IMR-90 (cell line): ENCODE data around the gene CACNG5. TPM values are rescaled to one million over a fixed set of nuclear protein-coding genes. Genes with fewer than 3 reads are reported as not detected.

Experiments used
- ATAC-seq: fragments of 200-7000 bp; cut with Tn5 transposase; 2 replicates; pipeline ENCODE4 v1.9.1; 2020; ENCODE audit warnings: low read depth, mild to moderate bottlenecking, moderate library complexity
- BruUV-seq: library from RNA; stranded (reverse); fragments of 400-500 nt; replicated peaks from 2 replicates; lab custom pipeline; 2021; lab: Mats Ljungman, UMichigan
- CTCF ChIA-PET: fragments of 300-600 bp; formaldehyde crosslinking; extraction: SDS; loops from one replicate; lab custom pipeline; 2021; ENCODE audit warnings: antibody characterized with exemption; lab: Yijun Ruan, JAX
- POLR2A ChIA-PET: fragments of 300-600 bp; sonication (Branson Sonifier 250); formaldehyde crosslinking; loops from one replicate; lab custom pipeline; 2022; ENCODE audit warnings: antibody characterized with exemption; ENCODE audit not compliant: unreplicated experiment; lab: Charles Lee
- DNase-seq: peaks from one replicate; pipeline ENCODE4 v3.0.0; 2013
- H2AFZ ChIP-seq: replicated peaks from 2 replicates; pipeline ENCODE3; 2013; ENCODE audit warnings: low read length, mild to moderate bottlenecking; ENCODE audit not compliant: poor library complexity
- H2AK5ac ChIP-seq: 2 replicates; pipeline ENCODE4 v1.6.1; 2013; ENCODE audit warnings: low read depth, low read length, inconsistent platforms
- H2AK9ac ChIP-seq: replicated peaks from 2 replicates; pipeline ENCODE3; 2013; ENCODE audit warnings: mild to moderate bottlenecking, low read depth, low read length, moderate library complexity; ENCODE audit not compliant: poor library complexity
- H2BK120ac ChIP-seq: 2 replicates; pipeline ENCODE4 v1.6.1; 2013; ENCODE audit warnings: low read depth, low read length, inconsistent platforms
- H2BK15ac ChIP-seq: 3 replicates; pipeline ENCODE4 v1.6.1; 2013; ENCODE audit warnings: low read depth, low read length, inconsistent platforms
- H2BK20ac ChIP-seq: 2 replicates; pipeline ENCODE4 v1.6.1; 2013; ENCODE audit warnings: low read depth, mild to moderate bottlenecking, inconsistent platforms, low read length, moderate library complexity
- H2BK5ac ChIP-seq: 2 replicates; pipeline ENCODE4 v1.6.1; 2013; ENCODE audit warnings: mild to moderate bottlenecking, low read depth, low read length, inconsistent platforms; ENCODE audit not compliant: poor library complexity, severe bottlenecking
- H3K14ac ChIP-seq: replicated peaks from 2 replicates; pipeline ENCODE4 v1.6.1; 2013; ENCODE audit warnings: low read depth, low read length, inconsistent platforms
- H3K18ac ChIP-seq: 2 replicates; pipeline ENCODE4 v1.6.1; 2013; ENCODE audit warnings: low read depth, low read length, control low read depth
- H3K23ac ChIP-seq: 2 replicates; pipeline ENCODE4 v1.6.1; 2013; ENCODE audit warnings: low read depth, low read length, inconsistent platforms
- H3K27ac ChIP-seq: 2 replicates; pipeline ENCODE4 v1.5.1; 2013; ENCODE audit warnings: mild to moderate bottlenecking, control low read depth, low read length; ENCODE audit not compliant: insufficient read depth
- H3K27me3 ChIP-seq: 2 replicates; pipeline ENCODE4 v1.6.1; 2013; ENCODE audit warnings: low read length; ENCODE audit not compliant: control insufficient read depth, insufficient read depth
- H3K36me3 ChIP-seq: 2 replicates; pipeline ENCODE4 v1.6.1; 2013; ENCODE audit warnings: low read length, mixed read lengths; ENCODE audit not compliant: control insufficient read depth, insufficient read depth
- H3K4ac ChIP-seq: 2 replicates; pipeline ENCODE4 v1.6.1; 2013; ENCODE audit warnings: low read depth, low read length, inconsistent platforms
- H3K4me1 ChIP-seq: 2 replicates; pipeline ENCODE4 v1.6.1; 2013; ENCODE audit warnings: low read length, mixed read lengths; ENCODE audit not compliant: control insufficient read depth, insufficient read depth
- H3K4me2 ChIP-seq: 2 replicates; pipeline ENCODE4 v1.6.1; 2013; ENCODE audit warnings: low read depth, mild to moderate bottlenecking, control low read depth, low read length, moderate library complexity
- H3K4me3 ChIP-seq: 2 replicates; pipeline ENCODE4 v1.5.1; 2013; ENCODE audit warnings: low read depth, mild to moderate bottlenecking, control low read depth, low read length, moderate library complexity; ENCODE audit not compliant: insufficient read depth
- H3K56ac ChIP-seq: 2 replicates; pipeline ENCODE4 v1.6.1; 2013; ENCODE audit warnings: low read length, inconsistent platforms; ENCODE audit not compliant: insufficient read depth; ENCODE audit errors: extremely low read depth
- H3K79me1 ChIP-seq, 2 experiments: 2 replicates each; pipeline ENCODE4 v1.6.1; 2013; ENCODE audit warnings: low read length in 2 of 2, inconsistent platforms in 1 of 2, low read depth in 1 of 2
- H3K9ac ChIP-seq: 2 replicates; pipeline ENCODE4 v1.6.1; 2013; ENCODE audit warnings: low read depth, low read length, control low read depth
- H3K9me1 ChIP-seq: 2 replicates; pipeline ENCODE4 v1.6.1; 2013; ENCODE audit warnings: low read length, inconsistent platforms; ENCODE audit not compliant: insufficient read depth
- H3K9me3 ChIP-seq: 2 replicates; pipeline ENCODE4 v1.6.1; 2013; ENCODE audit warnings: low read length; ENCODE audit not compliant: control insufficient read depth, insufficient read depth
- H4K20me1 ChIP-seq: 2 replicates; pipeline ENCODE4 v1.6.1; 2013; ENCODE audit warnings: low read length, inconsistent platforms; ENCODE audit not compliant: insufficient read depth
- H4K5ac ChIP-seq: 2 replicates; pipeline ENCODE4 v1.6.1; 2013; ENCODE audit warnings: mild to moderate bottlenecking, low read depth, low read length, control low read depth
- H4K8ac ChIP-seq, 2 experiments: 2 replicates each; pipeline ENCODE4 v1.6.1; 2013; ENCODE audit warnings: low read depth in 2 of 2, low read length in 2 of 2, control low read depth in 1 of 2, inconsistent platforms in 1 of 2
- H4K91ac ChIP-seq: 2 replicates; pipeline ENCODE4 v1.6.1; 2013; ENCODE audit warnings: low read depth, low read length, inconsistent platforms; ENCODE audit not compliant: insufficient read depth
- BHLHE40 ChIP-seq: fragments of 150-350 bp; IDR thresholded peaks from 2 replicates; pipeline ENCODE4 v1.6.1; 2016; ENCODE audit warnings: mild to moderate bottlenecking, low read depth, low read length
- CEBPB ChIP-seq: IDR thresholded peaks from 2 replicates; pipeline ENCODE4 v1.6.1; 2012; ENCODE audit warnings: low read depth, low read length, improper control_type of control experiment
- ELK1 ChIP-seq: fragments of 150-350 bp; IDR thresholded peaks from 2 replicates; pipeline ENCODE4 v1.6.1; 2016; ENCODE audit warnings: low read depth, mild to moderate bottlenecking, low read length, moderate library complexity, borderline replicate concordance
- MAFK ChIP-seq: IDR thresholded peaks from 2 replicates; pipeline ENCODE4 v1.6.1; 2012; ENCODE audit warnings: low read depth, low read length, improper control_type of control experiment
- MAZ ChIP-seq: IDR thresholded peaks from 2 replicates; pipeline ENCODE4 v1.6.1; 2012; ENCODE audit warnings: low read depth, mild to moderate bottlenecking, low read length, improper control_type of control experiment, moderate library complexity, borderline replicate concordance
- MXI1 ChIP-seq: IDR thresholded peaks from 2 replicates; pipeline ENCODE4 v1.6.1; 2012; ENCODE audit warnings: low read depth, mild to moderate bottlenecking, low read length, moderate library complexity, borderline replicate concordance
- NFE2L2 ChIP-seq: fragments of 150-350 bp; IDR thresholded peaks from 2 replicates; pipeline ENCODE4 v1.6.1; 2016; ENCODE audit warnings: low read depth, mild to moderate bottlenecking, low read length
- RAD21 ChIP-seq: IDR thresholded peaks from 2 replicates; pipeline ENCODE4 v1.6.1; 2012; ENCODE audit warnings: low read length, improper control_type of control experiment
- RCOR1 ChIP-seq: IDR thresholded peaks from 2 replicates; pipeline ENCODE4 v1.6.1; 2012; ENCODE audit warnings: mild to moderate bottlenecking, low read length, improper control_type of control experiment; ENCODE audit not compliant: insufficient replicate concordance
- RFX5 ChIP-seq: IDR thresholded peaks from 2 replicates; pipeline ENCODE4 v1.8.0; 2012; ENCODE audit warnings: low read depth, mild to moderate bottlenecking, low read length, moderate library complexity
- USF2 ChIP-seq: fragments of 150-350 bp; IDR thresholded peaks from 2 replicates; pipeline ENCODE4 v1.6.1; 2017; ENCODE audit warnings: mild to moderate bottlenecking, antibody characterized with exemption, low read length, low read depth
- WGBS, 2 experiments: methylation state at CpG; one replicate each; pipeline versions ENCODE4 v1.1.5 to v1.1.7; 2013; ENCODE audit warnings: missing lambda C conversion rate in 2 of 2; ENCODE audit not compliant: insufficient read length in 1 of 2; ENCODE audit errors: extremely low coverage in 2 of 2; 5-methylcytosine and 5-hydroxymethylcytosine counted together
- dilution Hi-C: fragments of 300-500 bp; cut with HindIII; formaldehyde crosslinking; loops from one replicate; pipeline ENCODE4 v1.14.3; 2018; ENCODE audit warnings: low sequenced_read_pairs; ENCODE audit not compliant: unreplicated experiment
- in situ Hi-C: fragments of 300-500 bp; cut with MboI; formaldehyde crosslinking; loops from 3 replicates; pipeline ENCODE4 v1.14.3; 2019; ENCODE audit warnings: low sequenced_read_pairs, inconsistent platforms, mixed read lengths
- intact Hi-C: fragments of 100-400 bp; cut with micrococcal nuclease; formaldehyde crosslinking; loops from 2 replicates; pipeline ENCODE4 v1.10.0; 2022
- polyA plus RNA-seq, 3 experiments: library from polyadenylated mRNA; depleted of rRNA; stranded (reverse); fragments of >200 nt; gene quantifications; 2 replicates each; pipeline ENCODE4 v1.2.3, GENCODE V29; 2012; ENCODE audit warnings: low replicate concordance in 1 of 3
- total RNA-seq: library from RNA; depleted of rRNA; stranded (reverse); fragments of >200 nt; gene quantifications from 2 replicates; pipeline ENCODE4 v1.2.3, GENCODE V29; 2012

The CACNG5 gene
- total and polyA plus RNA-seq, 2 of the 4 experiments (the other 2 are of a cell fraction): not detected

- intact Hi-C loops (no loop called here), in situ Hi-C loops (no loop called here)
- POLR2A ChIA-PET: no interaction called here
Measured at GRCh38 chr17:66897141-66897540, 62.2 kb downstream of the CACNG5 start.

More at GRCh38 chr17:66897141-66897540, 62.2 kb downstream of the CACNG5 start:
- CTCF ChIA-PET: no interaction called here
- no peak overlapping the region for H3K27ac ChIP-seq
- dilution Hi-C loops: no loop called here
- ATAC-seq (no peak), DNase-seq (no peak)
- H3K4me2 ChIP-seq: no peak overlapping the region
- H3K56ac ChIP-seq: no peak overlapping the region
- H2AK9ac ChIP-seq: no peak overlapping the region
- no peak overlapping the region for H2BK5ac ChIP-seq
- H3K9me1 ChIP-seq: no peaks in the 10 kb centered on the region
- H3K9me3 ChIP-seq: no peaks in the 10 kb centered on the region
- H3K14ac ChIP-seq: no peak overlapping the region
- H4K20me1 ChIP-seq: no peaks in the 10 kb centered on the region
- no peak overlapping the region for H2AK5ac ChIP-seq
- H3K79me1 ChIP-seq: no peaks in the 10 kb centered on the region
- no peak overlapping the region for H4K5ac ChIP-seq
- H3K9ac ChIP-seq: no peak overlapping the region
- H4K91ac ChIP-seq: no peak overlapping the region
- BruUV-seq: no TSS peak
- no peak overlapping the region for H2AFZ ChIP-seq
- H4K8ac ChIP-seq: no peak overlapping the region
- H3K23ac ChIP-seq: no peak overlapping the region
- no peak overlapping the region for H2BK120ac ChIP-seq
- H3K27me3 ChIP-seq: peaks cover 40% of the 10 kb centered on the region
- H3K4me1 ChIP-seq: no peaks in the 10 kb centered on the region
- H3K18ac ChIP-seq: no peak overlapping the region
- H3K4ac ChIP-seq: no peak overlapping the region
- no peak overlapping the region for H2BK15ac ChIP-seq
- H3K4me3 ChIP-seq: no peak overlapping the region
- TF ChIP-seq RFX5 (no peak), RCOR1 (no peak), BHLHE40 (no peak), CEBPB (no peak), MAFK (no peak), ELK1 (no peak), USF2 (no peak), NFE2L2 (no peak), MAZ (no peak), RAD21 (no peak), MXI1 (no peak)
- no peak overlapping the region for H2BK20ac ChIP-seq
- WGBS, 2 experiments: no CpG with 5 or more reads among the region's 9 CpGs
- no peaks in the 10 kb centered on the region for H3K36me3 ChIP-seq
